Subcutaneous adipose tissue (tissue), 4 donors: ENCODE results near the gene NPEPL1. TPM values are rescaled to one million over a fixed set of nuclear protein-coding genes. Genes with fewer than 3 reads are reported as not detected.

ENCODE experiments used
- total RNA-seq, 4 donors: library from RNA; depleted of rRNA; stranded (reverse); fragments of >200 nt; gene quantifications; one replicate each; pipeline ENCODE4 v1.1.0, GENCODE V29; 2016
- TF ChIP-seq, protein P1 (sequence below): fragments of 450-650 bp; IDR thresholded peaks from one replicate; pipeline ENCODE4 v1.5.1; 2016; ENCODE audit warnings: low read depth, mild to moderate bottlenecking, control low read depth, antibody characterized with exemption, moderate library complexity

Gene NPEPL1
- 10 to 100 TPM; 20.7 to 53.3 (median 36.4) TPM for total RNA-seq

DNA sequence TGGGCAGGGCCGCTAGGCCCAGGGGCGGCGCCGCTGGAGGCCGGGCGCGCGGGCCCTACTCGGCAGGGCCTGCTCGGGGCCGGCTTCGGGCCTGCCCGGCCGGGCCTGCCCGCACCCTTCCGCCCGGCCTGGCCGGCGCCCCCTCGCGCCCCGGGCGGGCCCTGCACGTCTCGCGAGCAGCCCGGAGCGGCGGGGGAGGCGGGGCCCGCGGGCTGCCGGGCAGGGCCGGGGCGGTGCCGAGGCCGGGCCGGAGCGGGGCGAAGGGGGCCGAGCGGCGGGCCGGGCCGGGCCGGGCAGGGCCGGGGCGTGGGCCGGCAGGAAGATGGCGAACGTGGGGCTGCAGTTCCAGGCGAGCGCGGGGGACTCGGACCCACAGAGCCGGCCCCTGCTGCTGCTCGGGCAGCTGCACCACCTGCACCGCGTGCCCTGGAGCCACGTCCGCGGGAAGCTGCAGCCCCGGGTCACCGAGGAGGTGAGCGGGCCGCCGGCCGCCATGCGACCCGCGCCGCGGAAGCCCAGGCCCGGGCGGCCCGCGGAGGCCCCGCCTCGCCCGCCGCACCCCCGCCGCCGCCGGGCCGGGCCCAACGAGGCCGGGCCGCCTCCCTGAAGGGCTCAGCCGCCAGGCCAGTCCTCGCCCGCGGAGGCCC lies at the start of gene NPEPL1:
NPEPL1 (plus strand) TSS at position 222 of the 647 bp plus-strand sequence; CDS start at position 323, 101 bp downstream.
- TF ChIP-seq, protein P1, sequence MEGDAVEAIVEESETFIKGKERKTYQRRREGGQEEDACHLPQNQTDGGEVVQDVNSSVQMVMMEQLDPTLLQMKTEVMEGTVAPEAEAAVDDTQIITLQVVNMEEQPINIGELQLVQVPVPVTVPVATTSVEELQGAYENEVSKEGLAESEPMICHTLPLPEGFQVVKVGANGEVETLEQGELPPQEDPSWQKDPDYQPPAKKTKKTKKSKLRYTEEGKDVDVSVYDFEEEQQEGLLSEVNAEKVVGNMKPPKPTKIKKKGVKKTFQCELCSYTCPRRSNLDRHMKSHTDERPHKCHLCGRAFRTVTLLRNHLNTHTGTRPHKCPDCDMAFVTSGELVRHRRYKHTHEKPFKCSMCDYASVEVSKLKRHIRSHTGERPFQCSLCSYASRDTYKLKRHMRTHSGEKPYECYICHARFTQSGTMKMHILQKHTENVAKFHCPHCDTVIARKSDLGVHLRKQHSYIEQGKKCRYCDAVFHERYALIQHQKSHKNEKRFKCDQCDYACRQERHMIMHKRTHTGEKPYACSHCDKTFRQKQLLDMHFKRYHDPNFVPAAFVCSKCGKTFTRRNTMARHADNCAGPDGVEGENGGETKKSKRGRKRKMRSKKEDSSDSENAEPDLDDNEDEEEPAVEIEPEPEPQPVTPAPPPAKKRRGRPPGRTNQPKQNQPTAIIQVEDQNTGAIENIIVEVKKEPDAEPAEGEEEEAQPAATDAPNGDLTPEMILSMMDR, result no peak

DNA sequence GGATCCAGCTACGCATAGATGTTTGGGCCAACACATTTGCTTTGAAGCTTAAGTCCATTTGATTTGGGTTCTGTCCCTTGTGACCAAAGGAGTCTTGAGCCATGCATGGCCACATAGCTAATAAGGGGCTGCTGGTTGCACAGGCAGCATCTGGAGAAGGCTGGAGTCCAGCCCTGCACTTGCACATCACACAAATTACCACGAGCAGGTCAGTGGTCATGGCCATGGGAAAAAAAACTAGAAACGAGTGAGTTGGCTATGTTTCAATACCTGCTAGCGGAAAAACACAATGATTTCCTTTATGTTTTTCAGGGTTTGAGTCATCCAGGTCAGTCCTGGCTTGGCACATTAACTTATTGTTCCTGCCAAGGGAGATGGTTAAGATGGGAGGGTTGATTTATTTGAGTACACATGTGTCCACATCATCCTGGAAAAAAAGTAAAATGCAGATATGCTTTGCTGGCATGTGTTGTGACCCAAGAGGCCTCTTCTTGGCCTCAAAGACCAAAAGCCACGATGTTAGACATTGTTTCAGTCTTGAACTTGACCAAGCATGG lies 47.1 kb upstream of the NPEPL1 start:
- TF ChIP-seq, protein P1, result no peak

DNA sequence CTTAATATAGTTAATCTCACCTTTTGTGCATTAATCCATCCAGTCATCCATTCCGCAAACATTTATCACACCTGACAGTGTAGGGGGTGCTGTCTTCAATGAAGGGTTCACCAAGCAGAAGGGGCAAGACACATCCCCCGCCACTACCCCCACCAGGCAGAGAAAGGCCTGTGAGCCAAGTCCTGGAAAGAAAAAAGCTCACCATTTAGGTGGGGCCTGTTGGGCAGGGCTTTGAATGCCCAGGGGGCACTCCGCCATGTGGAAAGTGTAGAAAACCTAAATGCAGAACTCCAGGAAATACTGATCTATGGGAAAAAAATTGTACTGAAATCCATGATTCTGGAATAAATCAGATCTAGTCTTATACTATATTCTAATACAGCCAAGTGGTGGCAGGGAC lies 46.3 kb upstream of the NPEPL1 start:
- TF ChIP-seq, protein P1, result no peak

GRCh38 chr20:58646703-58647102 lies 45.9 kb upstream of the NPEPL1 start:
- TF ChIP-seq, protein P1, result no peak

DNA sequence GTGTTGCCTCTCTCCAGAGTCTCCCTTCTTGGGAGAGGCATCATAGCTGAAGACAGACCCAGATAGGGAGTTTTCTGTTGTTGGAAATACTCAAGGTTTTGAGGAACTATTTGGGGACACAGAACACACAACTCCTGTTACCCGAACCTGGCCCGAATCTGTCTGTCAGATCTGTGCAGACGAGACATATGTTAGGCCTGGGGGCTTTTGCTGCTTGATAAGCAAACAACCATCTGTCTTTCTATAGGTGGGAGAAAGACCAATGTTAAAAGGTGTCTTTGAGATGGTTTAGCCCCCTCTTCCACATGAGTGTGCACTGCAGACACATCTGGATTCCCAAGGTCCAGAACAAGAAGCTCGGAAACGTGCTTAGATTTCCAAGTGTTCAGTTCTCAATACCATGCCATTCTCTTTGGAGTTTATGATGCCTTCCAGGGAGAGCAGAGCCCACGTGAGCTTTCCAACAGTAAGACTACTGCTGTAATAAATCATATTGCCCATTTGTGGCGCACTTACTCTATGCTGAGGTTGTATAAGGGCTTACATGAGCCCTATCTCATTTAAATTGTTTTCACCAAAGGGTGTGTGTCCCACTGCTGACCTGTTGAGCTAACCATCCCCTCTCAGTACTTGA lies 45.3 kb upstream of the NPEPL1 start:
- TF ChIP-seq, protein P1, result no peak

- TF ChIP-seq, protein P1, result no peak
Measured at GRCh38 chr20:58647796-58648501, 44.7 kb upstream of the NPEPL1 start.
